ENCODE data around the gene MDK. TPM values are rescaled to one million over a fixed set of nuclear protein-coding genes. Genes with fewer than 3 reads are reported as not detected.

MDK gene
- total and polyA plus RNA-seq, 2 experiments from 2014 or later = 388 to 477 TPM

- TF ChIP-seq CREB1 (CRISPR knock-in tag; IDR thresholded peaks at IDR 0.05; ENCODE audit: low read depth) = no peak
Measured at GRCh38 chr11:46338636-46338987, 42.9 kb upstream of the MDK start (continued).

- Histone ChIP-seq H3K27me3 (ENCODE audit: insufficient read depth) (peaks cover 11% of the 10 kb centered on the region), H3K4me1 (ENCODE audit: insufficient read depth) (peaks cover 79% of the 10 kb centered on the region), H3K9me2 (ENCODE audit: insufficient read depth) (no peaks in the 10 kb centered on the region), H4K20me1 (replicated peaks; ENCODE audit: insufficient read depth) (no peaks in the 10 kb centered on the region), H3K36me3 (ENCODE audit: insufficient read depth) (no peaks in the 10 kb centered on the region), H3K4me3 (peak overlapping the region; percentile 36), H3K27ac (ENCODE audit: low read depth) (peak overlapping the region; percentile 94), H3K4me2 (peak overlapping the region; percentile 55), H2AFZ (no peak overlapping the region), H3K79me2 (replicated peaks; ENCODE audit: insufficient read depth) (no peaks in the 10 kb centered on the region), H3F3A (replicated peaks; ENCODE audit: low read depth) (peaks cover 25% of the 10 kb centered on the region)
- peak; percentile 97 for DNase-seq (ENCODE audit: low spot score)
- Mint-ChIP-seq H3K27me3 (ENCODE audit: insufficient read depth, low read depth, poor library complexity) (peaks cover 37% of the 10 kb centered on the region), H3K27ac (peak overlapping the region; percentile 96), H3K4me1 (peaks cover 89% of the 10 kb centered on the region), H3K36me3 (ENCODE audit: low read depth) (no peaks in the 10 kb centered on the region), H3K4me3 (peak overlapping the region; percentile 62), H3K9me3 (no peaks in the 10 kb centered on the region)
- peak; percentile 84 for ATAC-seq
- TF ChIP-seq NANOG (IDR thresholded peaks at IDR 0.05; ENCODE audit: borderline replicate concordance) = peak; percentile 61; the same call in 1 of the 2 replicates
- TF ChIP-seq CTCF (conservative IDR thresholded peaks at IDR 0.05; ENCODE audit: low read depth in 2 of 2) = peak in 1 of 2 experiments; percentile 20; a peak in 1 of 4 replicates
- no peak for TF ChIP-seq STAT1 (IDR thresholded peaks at IDR 0.05; ENCODE audit: unreplicated experiment)
- TF ChIP-seq POLR2AphosphoS5 (IDR thresholded peaks at IDR 0.05; ENCODE audit: low read depth) = peak; percentile 57
Measured at GRCh38 chr11:46338988-46339666, 42.3 kb upstream of the MDK start.

GRCh38 chr11:46339816-46340215 lies 41.7 kb upstream of the MDK start:
- Histone ChIP-seq H3K4me3 (no peak overlapping the region), H3F3A (replicated peaks; ENCODE audit: low read depth) (peaks cover 25% of the 10 kb centered on the region), H3K4me1 (ENCODE audit: insufficient read depth) (peaks cover 86% of the 10 kb centered on the region), H3K79me2 (replicated peaks; ENCODE audit: insufficient read depth) (no peaks in the 10 kb centered on the region), H3K27ac (ENCODE audit: low read depth) (peak overlapping the region; percentile 58), H4K20me1 (replicated peaks; ENCODE audit: insufficient read depth) (no peaks in the 10 kb centered on the region), H3K9me2 (ENCODE audit: insufficient read depth) (no peaks in the 10 kb centered on the region), H3K27me3 (ENCODE audit: insufficient read depth) (peaks cover 4% of the 10 kb centered on the region), H2AFZ (no peak overlapping the region), H3K36me3 (ENCODE audit: insufficient read depth) (no peaks in the 10 kb centered on the region), H3K4me2 (peak overlapping the region; percentile 26)
- Mint-ChIP-seq H3K4me1 (peaks cover 89% of the 10 kb centered on the region), H3K9me3 (no peaks in the 10 kb centered on the region), H3K27me3 (ENCODE audit: insufficient read depth, low read depth, poor library complexity) (peaks cover 31% of the 10 kb centered on the region), H3K4me3 (peak overlapping the region; percentile 62; the same call in 2 of the 3 replicates), H3K36me3 (ENCODE audit: low read depth) (no peaks in the 10 kb centered on the region), H3K27ac (peak overlapping the region; percentile 96)
- ATAC-seq (peak; percentile 3; the same call in 2 of the 3 replicates), DNase-seq (ENCODE audit: low spot score) (no peak)
- no peak for TF ChIP-seq JUNB (IDR thresholded peaks at IDR 0.05; ENCODE audit: unreplicated experiment)
- no peak for TF ChIP-seq ZNF114 (CRISPR knock-in tag; IDR thresholded peaks at IDR 0.05)
- TF ChIP-seq POLR2AphosphoS5 (IDR thresholded peaks at IDR 0.05; ENCODE audit: low read depth) = no peak
- no peak for TF ChIP-seq NANOG (IDR thresholded peaks at IDR 0.05; ENCODE audit: borderline replicate concordance)
- no peak for TF ChIP-seq ETS1 (IDR thresholded peaks at IDR 0.05)
- TF ChIP-seq ZNF462 (CRISPR knock-in tag; IDR thresholded peaks at IDR 0.05) = no peak
- no peak for TF ChIP-seq CREB1 (CRISPR knock-in tag; IDR thresholded peaks at IDR 0.05; ENCODE audit: low read depth)

All from GM23338 (cell line).